Diencephalon (tissue), 1 donor: ENCODE measurements around the gene RBM19. TPM values are rescaled to one million over a fixed set of nuclear protein-coding genes. Genes with fewer than 3 reads are reported as not detected.

ENCODE experiments used
- small RNA-seq: library from RNA; depleted of rRNA; stranded (forward); fragments of <200 nt; gene quantifications from one replicate; pipeline ENCODE3, GENCODE V24; 2014
- total RNA-seq: library from RNA; depleted of rRNA; stranded (reverse); fragments of >200 nt; gene quantifications from one replicate; pipeline ENCODE4 v1.2.3, GENCODE V29; 2014

Gene RBM19
- total RNA-seq = 21.9 TPM

GRCh38 chr12:113965951-113966797, at the start of gene RBM19:
Gene RBM19, minus strand, starts transcription at chr12:113966325. Its CDS starts 98 bp downstream, at chr12:113966227.

Small RNAs within 50 kb of the gene (small RNA-seq; reads per million reads assigned to genes)
- gene DYNLL1P4 = not detected
